ENCODE results near the gene ZNF557. TPM values are rescaled to one million over a fixed set of nuclear protein-coding genes. Genes with fewer than 3 reads are reported as not detected.

Gene ZNF557
- total RNA-seq, 1 experiment from 2014 or later, result 7.8 TPM

DNA sequence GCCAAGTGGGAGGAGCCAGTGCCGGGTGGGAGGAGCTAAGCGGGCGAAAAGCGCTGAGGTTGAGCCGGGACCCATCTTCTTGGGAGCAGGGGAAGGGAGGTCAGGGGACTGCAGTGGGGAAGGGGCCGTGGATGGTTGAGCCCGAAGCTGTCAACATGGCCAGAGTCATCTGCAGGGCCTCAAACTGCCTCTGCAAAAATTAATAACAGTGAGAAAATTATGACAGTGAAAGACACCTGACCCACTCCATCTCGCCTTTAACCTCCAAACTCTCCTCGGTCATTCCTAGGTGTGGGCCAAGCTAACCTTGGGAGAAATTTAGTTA lies 30.1 kb downstream of the ZNF557 start:
- POLR2A ChIA-PET, result interaction anchor here (0.7 to 1.2 kb wide), 5 partner anchors 13 to 423 kb away, joined by 3 to 10 read pairs (median 3); partner anchors contain the start of genes MCOLN1 and ZNF557
- Histone ChIP-seq H3K9me3 (ENCODE audit: control insufficient read depth in 1 of 2, insufficient read depth in 1 of 2, low read depth in 1 of 2, low read length in 2 of 2) (peaks cover 0 to 6% of the 10 kb centered on the region in 2 experiments; a peak in 1 of 4 replicates), H2AFZ (ENCODE audit: low read depth, low read length, poor library complexity, severe bottlenecking) (no peak overlapping the region), H4K20me1 (ENCODE audit: insufficient read depth) (no peaks in the 10 kb centered on the region), H3K4me1 (ENCODE audit: control insufficient read depth in 1 of 2, insufficient read depth in 2 of 2, low read length in 2 of 2) (peaks cover 4 to 18% of the 10 kb centered on the region in 2 experiments; a peak in 3 of 4 replicates), H3K4me2 (ENCODE audit: low read length) (peak overlapping the region; percentile 76), H3K27me3 (ENCODE audit: insufficient read depth, low read length) (no peaks in the 10 kb centered on the region), H3K4me3 (replicated peaks in 1 of 2; ENCODE audit: low read depth in 1 of 2, low read length in 2 of 2) (peak overlapping the region; percentile 63 to 76), H3K9me2 (ENCODE audit: insufficient read depth) (no peaks in the 10 kb centered on the region), H3K79me2 (ENCODE audit: insufficient read depth, low read length) (no peaks in the 10 kb centered on the region), H3K9ac (ENCODE audit: low read length) (peak overlapping the region; percentile 67), H3K27ac (ENCODE audit: low read depth, low read length) (peak overlapping the region; percentile 87), H3K36me3 (ENCODE audit: control insufficient read depth in 1 of 2, insufficient read depth in 2 of 2, low read length in 2 of 2) (no peaks in the 10 kb centered on the region)
- BruUV-seq (replicated peaks), result no TSS peak
- CTCF ChIA-PET, result interaction anchor here (0.6 to 2.0 kb wide), 13 partner anchors 10 to 973 kb away, joined by 3 to 12 read pairs (median 4); partner anchors contain the start of gene TRAPPC5
- RAD21 ChIA-PET (ENCODE audit: low non-redundant PET in 1 of 2, low total read pairs in 2 of 2, uncharacterized antibody in 2 of 2, unreplicated experiment in 2 of 2), result interaction anchor here (0.7 to 1.3 kb wide), 3 partner anchors 195 to 255 kb away, joined by 3 to 6 read pairs (median 4); partner anchors contain the start of gene INSR (in 1 of the 2)
- no peak for ATAC-seq
- intact Hi-C loops (cut with micrococcal nuclease), result no loop called here
- no peak for TF ChIP-seq POLR2AphosphoS5 (IDR thresholded peaks at IDR 0.05; ENCODE audit: low read depth, low read length)
- TF ChIP-seq ELF1 (IDR thresholded peaks at IDR 0.05; ENCODE audit: borderline replicate concordance, low read depth), result no peak
- TF ChIP-seq SRF (IDR thresholded peaks at IDR 0.05; ENCODE audit: low read depth), result no peak
- no peak for TF ChIP-seq ZNF274 (IDR thresholded peaks at IDR 0.05; ENCODE audit: low read depth, low read length)
- TF ChIP-seq, protein P1, sequence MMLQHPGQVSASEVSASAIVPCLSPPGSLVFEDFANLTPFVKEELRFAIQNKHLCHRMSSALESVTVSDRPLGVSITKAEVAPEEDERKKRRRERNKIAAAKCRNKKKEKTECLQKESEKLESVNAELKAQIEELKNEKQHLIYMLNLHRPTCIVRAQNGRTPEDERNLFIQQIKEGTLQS (IDR thresholded peaks at IDR 0.05), result no peak
- no peak for TF ChIP-seq CBX3 (IDR thresholded peaks at IDR 0.05; ENCODE audit: low read depth)
- TF ChIP-seq YY1 (IDR thresholded peaks at IDR 0.05; ENCODE audit: extremely low read depth, insufficient replicate concordance, low read depth, low read length), result no peak
- no peak for TF ChIP-seq FOSL1 (IDR thresholded peaks at IDR 0.05; ENCODE audit: low read depth)
- no peak for TF ChIP-seq EZH2phosphoT487 (IDR thresholded peaks at IDR 0.05; ENCODE audit: borderline replicate concordance)
- TF ChIP-seq ZFX (IDR thresholded peaks at IDR 0.05), result no peak
- TF ChIP-seq, protein P2, sequence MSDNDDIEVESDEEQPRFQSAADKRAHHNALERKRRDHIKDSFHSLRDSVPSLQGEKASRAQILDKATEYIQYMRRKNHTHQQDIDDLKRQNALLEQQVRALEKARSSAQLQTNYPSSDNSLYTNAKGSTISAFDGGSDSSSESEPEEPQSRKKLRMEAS (IDR thresholded peaks at IDR 0.05), result no peak
- TF ChIP-seq CEBPB (IDR thresholded peaks at IDR 0.05; ENCODE audit: low read depth), result no peak
- TF ChIP-seq EGR1 (IDR thresholded peaks at IDR 0.05; ENCODE audit: low read depth), result no peak
- TF ChIP-seq, protein P3, sequence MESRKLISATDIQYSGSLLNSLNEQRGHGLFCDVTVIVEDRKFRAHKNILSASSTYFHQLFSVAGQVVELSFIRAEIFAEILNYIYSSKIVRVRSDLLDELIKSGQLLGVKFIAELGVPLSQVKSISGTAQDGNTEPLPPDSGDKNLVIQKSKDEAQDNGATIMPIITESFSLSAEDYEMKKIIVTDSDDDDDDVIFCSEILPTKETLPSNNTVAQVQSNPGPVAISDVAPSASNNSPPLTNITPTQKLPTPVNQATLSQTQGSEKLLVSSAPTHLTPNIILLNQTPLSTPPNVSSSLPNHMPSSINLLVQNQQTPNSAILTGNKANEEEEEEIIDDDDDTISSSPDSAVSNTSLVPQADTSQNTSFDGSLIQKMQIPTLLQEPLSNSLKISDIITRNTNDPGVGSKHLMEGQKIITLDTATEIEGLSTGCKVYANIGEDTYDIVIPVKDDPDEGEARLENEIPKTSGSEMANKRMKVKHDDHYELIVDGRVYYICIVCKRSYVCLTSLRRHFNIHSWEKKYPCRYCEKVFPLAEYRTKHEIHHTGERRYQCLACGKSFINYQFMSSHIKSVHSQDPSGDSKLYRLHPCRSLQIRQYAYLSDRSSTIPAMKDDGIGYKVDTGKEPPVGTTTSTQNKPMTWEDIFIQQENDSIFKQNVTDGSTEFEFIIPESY (IDR thresholded peaks at IDR 0.05; ENCODE audit: extremely low read depth, insufficient replicate concordance, low read length), result no peak
- no peak for TF ChIP-seq SP1 (IDR thresholded peaks at IDR 0.05; ENCODE audit: low read depth)
- TF ChIP-seq, protein P4, sequence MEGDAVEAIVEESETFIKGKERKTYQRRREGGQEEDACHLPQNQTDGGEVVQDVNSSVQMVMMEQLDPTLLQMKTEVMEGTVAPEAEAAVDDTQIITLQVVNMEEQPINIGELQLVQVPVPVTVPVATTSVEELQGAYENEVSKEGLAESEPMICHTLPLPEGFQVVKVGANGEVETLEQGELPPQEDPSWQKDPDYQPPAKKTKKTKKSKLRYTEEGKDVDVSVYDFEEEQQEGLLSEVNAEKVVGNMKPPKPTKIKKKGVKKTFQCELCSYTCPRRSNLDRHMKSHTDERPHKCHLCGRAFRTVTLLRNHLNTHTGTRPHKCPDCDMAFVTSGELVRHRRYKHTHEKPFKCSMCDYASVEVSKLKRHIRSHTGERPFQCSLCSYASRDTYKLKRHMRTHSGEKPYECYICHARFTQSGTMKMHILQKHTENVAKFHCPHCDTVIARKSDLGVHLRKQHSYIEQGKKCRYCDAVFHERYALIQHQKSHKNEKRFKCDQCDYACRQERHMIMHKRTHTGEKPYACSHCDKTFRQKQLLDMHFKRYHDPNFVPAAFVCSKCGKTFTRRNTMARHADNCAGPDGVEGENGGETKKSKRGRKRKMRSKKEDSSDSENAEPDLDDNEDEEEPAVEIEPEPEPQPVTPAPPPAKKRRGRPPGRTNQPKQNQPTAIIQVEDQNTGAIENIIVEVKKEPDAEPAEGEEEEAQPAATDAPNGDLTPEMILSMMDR (IDR thresholded peaks at IDR 0.05 in 2 of 3, conservative IDR thresholded peaks at IDR 0.05 in 1 of 3; ENCODE audit: borderline replicate concordance in 1 of 3, insufficient read depth in 1 of 3, low read depth in 2 of 3, low read length in 2 of 3), result no peak
- no peak for TF ChIP-seq TCF7L2 (IDR thresholded peaks at IDR 0.05; ENCODE audit: borderline replicate concordance, extremely low read depth, insufficient read depth, insufficient read length)
- TF ChIP-seq POLR2A (IDR thresholded peaks at IDR 0.05; ENCODE audit: borderline replicate concordance, extremely low read depth, insufficient read depth, insufficient read length), result no peak
- no peak for TF ChIP-seq RAD21 (IDR thresholded peaks at IDR 0.05; ENCODE audit: low read depth)
- TF ChIP-seq SIN3A (IDR thresholded peaks at IDR 0.05; ENCODE audit: low read depth), result no peak
- no peak for DNase-seq (ENCODE audit: low read depth, low spot score)
